Astrocyte (in vitro differentiated cells and primary cell): ENCODE results near the gene ITSN1. TPM values are rescaled to one million over a fixed set of nuclear protein-coding genes. Genes with fewer than 3 reads are reported as not detected.

Experiments
- DNase-seq: peaks from one replicate; pipeline ENCODE4 v3.0.0-alpha.2; 2010; ENCODE audit warnings: low read depth
- FAIRE-seq: peaks from 2 replicates; lab custom pipeline; 2011; peaks lifted over from hg19 to GRCh38; lab: Jason Lieb, UNC
- H2AFZ ChIP-seq: 2 replicates; pipeline ENCODE4 v1.6.0; 2012; ENCODE audit warnings: low read depth, low read length, inconsistent platforms
- H3K27ac ChIP-seq: 2 replicates; pipeline ENCODE4 v1.5.1; 2011; ENCODE audit warnings: low read depth, low read length, inconsistent platforms
- H3K27me3 ChIP-seq: 2 replicates; pipeline ENCODE4 v1.6.0; 2011; ENCODE audit warnings: low read length, inconsistent platforms; ENCODE audit not compliant: insufficient read depth
- H3K36me3 ChIP-seq: 2 replicates; pipeline ENCODE4 v1.5.1; 2011; ENCODE audit warnings: low read length, inconsistent platforms; ENCODE audit not compliant: insufficient read depth
- H3K4me1 ChIP-seq: 2 replicates; pipeline ENCODE4 v1.5.1; 2011; ENCODE audit warnings: low read length, inconsistent platforms; ENCODE audit not compliant: insufficient read depth
- H3K4me2 ChIP-seq: 2 replicates; pipeline ENCODE4 v1.6.0; 2012; ENCODE audit warnings: low read length, inconsistent platforms
- H3K4me3 ChIP-seq: 2 replicates; pipeline ENCODE4 v1.5.1; 2011; ENCODE audit warnings: low read depth, mild to moderate bottlenecking, low read length, inconsistent platforms; ENCODE audit not compliant: insufficient read depth
- H3K79me2 ChIP-seq: 2 replicates; pipeline ENCODE4 v1.6.0; 2012; ENCODE audit warnings: mild to moderate bottlenecking, low read length, inconsistent platforms; ENCODE audit not compliant: insufficient read depth
- H3K9ac ChIP-seq: 2 replicates; pipeline ENCODE4 v1.6.0; 2012; ENCODE audit warnings: mild to moderate bottlenecking, low read length, inconsistent platforms
- H3K9me3 ChIP-seq: 2 replicates; pipeline ENCODE4 v1.5.1; 2012; ENCODE audit warnings: low read depth, mild to moderate bottlenecking, low read length, inconsistent platforms; ENCODE audit not compliant: insufficient read depth
- H4K20me1 ChIP-seq: 2 replicates; pipeline ENCODE4 v1.6.0; 2012; ENCODE audit warnings: low read length, inconsistent platforms; ENCODE audit not compliant: insufficient read depth
- H3K27ac Mint-ChIP-seq: one replicate; pipeline ENCODE4 v1.8.0; 2021; ENCODE audit warnings: mild to moderate bottlenecking, mixed read lengths; ENCODE audit not compliant: unreplicated experiment
- H3K27me3 Mint-ChIP-seq: one replicate; pipeline ENCODE4 v1.8.0; 2021; ENCODE audit warnings: low read depth, mixed read lengths; ENCODE audit not compliant: unreplicated experiment
- H3K36me3 Mint-ChIP-seq: one replicate; pipeline ENCODE4 v1.8.0; 2021; ENCODE audit warnings: low read depth, mixed read lengths; ENCODE audit not compliant: unreplicated experiment
- H3K4me1 Mint-ChIP-seq: one replicate; pipeline ENCODE4 v1.8.0; 2021; ENCODE audit warnings: low read depth, mixed read lengths; ENCODE audit not compliant: unreplicated experiment
- H3K4me3 Mint-ChIP-seq: one replicate; pipeline ENCODE4 v1.8.0; 2021; ENCODE audit warnings: mild to moderate bottlenecking, moderate library complexity, mixed read lengths; ENCODE audit not compliant: unreplicated experiment
- H3K9me3 Mint-ChIP-seq: one replicate; pipeline ENCODE4 v1.8.0; 2021; ENCODE audit warnings: mild to moderate bottlenecking, mixed read lengths; ENCODE audit not compliant: unreplicated experiment
- EZH2 ChIP-seq: IDR thresholded peaks from 2 replicates; pipeline ENCODE4 v1.6.1; 2012; ENCODE audit warnings: mild to moderate bottlenecking, low read length, inconsistent platforms; ENCODE audit not compliant: insufficient read depth
- total RNA-seq: library from RNA; stranded (reverse); gene quantifications from 2 replicates; pipeline ENCODE4 v1.2.1, GENCODE V29; 2021
- TF ChIP-seq, protein P1 (sequence below): IDR thresholded peaks from 2 replicates; pipeline ENCODE4 v1.5.1; 2011; ENCODE audit warnings: low read depth, mild to moderate bottlenecking, inconsistent platforms, low read length, moderate library complexity; ENCODE audit not compliant: insufficient read depth

Gene ITSN1
- total RNA-seq, 1 donor from 2014 or later = 77.3 TPM

DNA sequence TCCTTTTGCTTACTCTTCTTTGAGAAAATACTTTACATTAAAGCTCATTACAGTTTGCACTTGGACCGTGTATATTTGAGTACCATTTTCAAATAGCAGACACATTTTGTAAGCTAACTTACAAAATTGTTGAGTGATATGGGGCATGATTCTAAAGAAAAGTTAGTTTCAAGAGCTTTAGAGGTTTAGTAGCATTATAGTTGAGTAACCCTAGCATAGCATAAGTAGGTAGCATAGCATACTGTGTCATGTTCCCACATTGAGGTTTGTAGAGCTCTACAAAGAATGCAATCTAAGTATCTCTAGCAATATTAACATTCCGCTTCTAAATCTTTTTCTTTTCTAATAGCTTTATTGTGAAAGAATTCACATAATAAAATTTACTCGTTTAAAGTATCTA, 92.0 kb downstream of the ITSN1 start:
- H3K9me3 Mint-ChIP-seq = no peaks in the 10 kb centered on the region
- H3K27me3 Mint-ChIP-seq = no peaks in the 10 kb centered on the region
- Histone ChIP-seq H3K9me3 (no peaks in the 10 kb centered on the region), H4K20me1 (no peaks in the 10 kb centered on the region), H3K27me3 (no peaks in the 10 kb centered on the region), H3K36me3 (peaks cover 9% of the 10 kb centered on the region), H2AFZ (no peak overlapping the region), H3K9ac (no peak overlapping the region), H3K27ac (no peak overlapping the region), H3K4me3 (no peak overlapping the region), H3K4me1 (peaks cover 7% of the 10 kb centered on the region), H3K79me2 (no peaks in the 10 kb centered on the region), H3K4me2 (no peak overlapping the region)
- peak overlapping the region; percentile 45 for H3K27ac Mint-ChIP-seq
- TF ChIP-seq, protein P1, sequence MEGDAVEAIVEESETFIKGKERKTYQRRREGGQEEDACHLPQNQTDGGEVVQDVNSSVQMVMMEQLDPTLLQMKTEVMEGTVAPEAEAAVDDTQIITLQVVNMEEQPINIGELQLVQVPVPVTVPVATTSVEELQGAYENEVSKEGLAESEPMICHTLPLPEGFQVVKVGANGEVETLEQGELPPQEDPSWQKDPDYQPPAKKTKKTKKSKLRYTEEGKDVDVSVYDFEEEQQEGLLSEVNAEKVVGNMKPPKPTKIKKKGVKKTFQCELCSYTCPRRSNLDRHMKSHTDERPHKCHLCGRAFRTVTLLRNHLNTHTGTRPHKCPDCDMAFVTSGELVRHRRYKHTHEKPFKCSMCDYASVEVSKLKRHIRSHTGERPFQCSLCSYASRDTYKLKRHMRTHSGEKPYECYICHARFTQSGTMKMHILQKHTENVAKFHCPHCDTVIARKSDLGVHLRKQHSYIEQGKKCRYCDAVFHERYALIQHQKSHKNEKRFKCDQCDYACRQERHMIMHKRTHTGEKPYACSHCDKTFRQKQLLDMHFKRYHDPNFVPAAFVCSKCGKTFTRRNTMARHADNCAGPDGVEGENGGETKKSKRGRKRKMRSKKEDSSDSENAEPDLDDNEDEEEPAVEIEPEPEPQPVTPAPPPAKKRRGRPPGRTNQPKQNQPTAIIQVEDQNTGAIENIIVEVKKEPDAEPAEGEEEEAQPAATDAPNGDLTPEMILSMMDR = no peak
- TF ChIP-seq EZH2 = no peak
- peaks cover 20% of the 10 kb centered on the region for H3K4me1 Mint-ChIP-seq
- no peak overlapping the region for H3K4me3 Mint-ChIP-seq
- DNase-seq (peak; percentile 49), FAIRE-seq (no peak)
- peaks cover 10% of the 10 kb centered on the region for H3K36me3 Mint-ChIP-seq

DNA sequence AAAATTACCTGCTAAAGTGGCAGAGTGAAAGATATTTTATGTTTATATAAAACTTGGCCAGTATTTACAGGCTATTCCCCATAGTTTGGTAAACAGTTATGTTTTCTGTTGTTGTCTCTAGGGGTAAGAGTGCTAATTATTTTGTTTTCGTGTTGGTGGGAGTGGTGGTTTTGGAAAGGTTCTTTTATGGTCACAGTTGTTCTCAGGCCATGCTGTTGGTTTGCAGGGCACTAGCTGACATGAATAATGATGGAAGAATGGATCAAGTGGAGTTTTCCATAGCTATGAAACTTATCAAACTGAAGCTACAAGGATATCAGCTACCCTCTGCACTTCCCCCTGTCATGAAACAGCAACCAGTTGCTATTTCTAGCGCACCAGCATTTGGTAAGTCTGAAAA, 92.5 kb downstream of the ITSN1 start:
- no peak overlapping the region for H3K4me2 ChIP-seq
- H3K79me2 ChIP-seq = no peaks in the 10 kb centered on the region
- Mint-ChIP-seq H3K4me3 (no peak overlapping the region), H3K27me3 (no peaks in the 10 kb centered on the region), H3K27ac (peak overlapping the region; percentile 45), H3K36me3 (peaks cover 10% of the 10 kb centered on the region), H3K9me3 (no peaks in the 10 kb centered on the region), H3K4me1 (peaks cover 20% of the 10 kb centered on the region)
- FAIRE-seq (no peak), DNase-seq (no peak)
- no peak overlapping the region for H3K4me3 ChIP-seq
- no peak overlapping the region for H3K27ac ChIP-seq
- H4K20me1 ChIP-seq = no peaks in the 10 kb centered on the region
- no peaks in the 10 kb centered on the region for H3K27me3 ChIP-seq
- H3K36me3 ChIP-seq = peaks cover 9% of the 10 kb centered on the region
- no peak overlapping the region for H2AFZ ChIP-seq
- no peak overlapping the region for H3K9ac ChIP-seq
- H3K4me1 ChIP-seq = peaks cover 7% of the 10 kb centered on the region
- TF ChIP-seq, protein P1 = no peak
- no peak for TF ChIP-seq EZH2
- no peaks in the 10 kb centered on the region for H3K9me3 ChIP-seq

DNA sequence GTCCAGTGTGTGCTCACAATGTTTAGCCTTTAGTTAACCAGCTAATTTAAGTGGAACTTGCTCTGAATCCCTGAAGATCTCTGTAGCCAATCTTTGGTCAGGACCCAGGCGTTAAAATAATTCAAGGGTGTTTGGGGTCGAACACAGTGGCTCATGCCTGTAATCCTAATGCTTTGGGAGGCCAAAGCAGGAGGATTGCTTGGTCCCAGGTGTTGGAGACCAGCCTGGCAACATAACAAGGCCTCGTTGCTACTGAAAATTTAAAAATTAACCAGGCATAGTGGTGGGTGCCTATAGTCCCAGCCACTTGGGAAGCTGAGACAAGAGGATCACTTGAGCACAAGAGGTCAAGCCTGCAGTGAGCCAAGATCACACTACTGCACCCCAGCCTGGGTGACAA, 94.3 kb downstream of the ITSN1 start:
- FAIRE-seq (no peak), DNase-seq (no peak)
- Histone ChIP-seq H3K4me1 (peaks cover 4% of the 10 kb centered on the region), H3K4me2 (no peak overlapping the region), H3K4me3 (no peak overlapping the region), H3K27me3 (no peaks in the 10 kb centered on the region), H3K79me2 (peaks cover 5% of the 10 kb centered on the region), H3K27ac (no peak overlapping the region), H3K9ac (no peak overlapping the region), H4K20me1 (no peaks in the 10 kb centered on the region), H2AFZ (no peak overlapping the region), H3K36me3 (peaks cover 7% of the 10 kb centered on the region), H3K9me3 (no peaks in the 10 kb centered on the region)
- peaks cover 8% of the 10 kb centered on the region for H3K36me3 Mint-ChIP-seq
- H3K27me3 Mint-ChIP-seq = no peaks in the 10 kb centered on the region
- H3K4me1 Mint-ChIP-seq = peaks cover 16% of the 10 kb centered on the region
- no peaks in the 10 kb centered on the region for H3K9me3 Mint-ChIP-seq
- H3K4me3 Mint-ChIP-seq = no peak overlapping the region
- TF ChIP-seq, protein P1 = no peak
- TF ChIP-seq EZH2 = no peak
- no peak overlapping the region for H3K27ac Mint-ChIP-seq
